AG04449 (cell line): ENCODE results near the gene VPS54.

Experiments used
- CTCF ChIA-PET: fragments of 350-600 bp; formaldehyde crosslinking; extraction: SDS; loops from one replicate; lab custom pipeline; 2021; ENCODE audit warnings: antibody characterized with exemption; lab: Yijun Ruan, JAX
- POLR2A ChIA-PET: fragments of 400-600, 350-600 bp; formaldehyde crosslinking; extraction: SDS; loops from one replicate; lab custom pipeline; 2020; ENCODE audit warnings: antibody characterized with exemption, inconsistent platforms; lab: Yijun Ruan, JAX
- DNase-seq: peaks from one replicate; pipeline ENCODE4 v3.0.0-alpha.2; 2010; ENCODE audit warnings: low read depth, low spot score
- H3K4me3 ChIP-seq: 2 replicates; pipeline ENCODE4 v1.5.1; 2011; ENCODE audit warnings: low read depth, mild to moderate bottlenecking, control low read depth, low read length
- CTCF ChIP-seq: IDR thresholded peaks from one replicate; pipeline ENCODE4 v1.5.1; 2011; ENCODE audit warnings: mild to moderate bottlenecking, moderate library complexity, low read length, control low read depth, inconsistent platforms; ENCODE audit not compliant: insufficient read depth; ENCODE audit errors: missing control alignments

The VPS54 gene

GRCh38 chr2:64029116-64029665 is 10.0 kb upstream of the VPS54 start:
- no peak for DNase-seq
- no peak for TF ChIP-seq CTCF
- CTCF ChIA-PET: interaction anchor here (0.6 kb wide), 1 partner anchor 61 kb away, joined by 3 read pairs; no protein-coding TSS in a partner anchor
- H3K4me3 ChIP-seq: no peak overlapping the region
- POLR2A ChIA-PET: no interaction called here

GRCh38 chr2:64025741-64026140 is 6.5 kb upstream of the VPS54 start:
- POLR2A ChIA-PET: no interaction called here

GRCh38 chr2:64024259-64024949 is 5.2 kb upstream of the VPS54 start:
- TF ChIP-seq CTCF: no peak
- ChIA-PET POLR2A (no interaction called here), CTCF (interaction anchor here (1.2 kb wide), 1 partner anchor 163 kb away, joined by 3 read pairs; no protein-coding TSS in a partner anchor)
- H3K4me3 ChIP-seq: no peak overlapping the region
- no peak for DNase-seq

More at GRCh38 chr2:64025741-64026140, 6.5 kb upstream of the VPS54 start:
- no peak overlapping the region for H3K4me3 ChIP-seq
- no peak for DNase-seq
- CTCF ChIA-PET: no interaction called here
- TF ChIP-seq CTCF: no peak

- ChIA-PET CTCF (interaction anchor here (1.2 kb wide), 1 partner anchor 164 kb away, joined by 3 read pairs; no protein-coding TSS in a partner anchor), POLR2A (no interaction called here)
- DNase-seq: no peak
- TF ChIP-seq CTCF: no peak
- H3K4me3 ChIP-seq: no peak overlapping the region
Measured at GRCh38 chr2:64023485-64024258, 4.4 kb upstream of the VPS54 start.

- no peak overlapping the region for H3K4me3 ChIP-seq
- TF ChIP-seq CTCF: no peak
- ChIA-PET CTCF (interaction anchor here (0.9 to 3.9 kb wide), 4 partner anchors 13 to 439 kb away, joined by 3 to 16 read pairs (median 4); no protein-coding TSS in a partner anchor), POLR2A (no interaction called here)
- no peak for DNase-seq
Measured at GRCh38 chr2:64021578-64021977, 2.4 kb upstream of the VPS54 start.
